Measurements from ENCODE around the gene DPYD. TPM values are rescaled to one million over a fixed set of nuclear protein-coding genes. Genes with fewer than 3 reads are reported as not detected.

The DPYD gene
- total RNA-seq, 1 experiment from 2014 or later: 0.46 TPM

DNA sequence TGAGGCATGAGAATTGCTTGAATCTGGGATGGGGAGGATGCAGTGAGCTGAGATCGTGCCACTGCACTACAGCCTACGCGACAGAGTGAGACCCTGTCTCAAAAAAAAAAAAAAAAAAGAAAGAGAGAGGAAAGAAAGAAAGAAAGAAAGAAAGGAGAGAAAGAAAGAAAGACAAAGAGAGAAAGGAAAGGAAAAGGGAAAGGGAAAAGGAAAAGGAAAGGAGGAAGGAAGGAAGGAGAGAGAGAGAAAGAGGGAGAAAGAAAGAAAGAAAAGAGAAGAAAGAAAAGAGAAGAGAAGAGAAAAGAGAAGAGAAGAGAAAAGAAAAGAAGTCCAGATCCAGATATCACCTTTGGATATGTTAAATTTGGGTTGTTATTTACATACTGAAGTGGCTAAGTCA, 106.0 kb downstream of the DPYD start:
- ChIA-PET POLR2A (interaction anchor here (0.5 kb wide), 1 partner anchor 210 kb away, joined by 3 read pairs; no protein-coding TSS in a partner anchor), CTCF (no interaction called here)
- Mint-ChIP-seq H3K27me3 (ENCODE audit: low read depth) (peaks cover 2% of the 10 kb centered on the region), H3K4me1 (peaks cover 11% of the 10 kb centered on the region), H3K36me3 (no peaks in the 10 kb centered on the region), H3K4me3 (no peak overlapping the region), H3K9me3 (peaks cover 4% of the 10 kb centered on the region; the same call in 1 of the 2 replicates), H3K27ac (no peak overlapping the region)
- TF ChIP-seq SMAD4 (CRISPR knock-in tag; IDR thresholded peaks at IDR 0.05) (no peak), IRF2 (CRISPR knock-in tag; IDR thresholded peaks at IDR 0.05; ENCODE audit: borderline replicate concordance, low read depth) (no peak), ESRRA (CRISPR knock-in tag; IDR thresholded peaks at IDR 0.05; ENCODE audit: borderline replicate concordance) (no peak), GABPB1 (CRISPR knock-in tag; IDR thresholded peaks at IDR 0.05) (no peak)
- TF ChIP-seq, protein P1, sequence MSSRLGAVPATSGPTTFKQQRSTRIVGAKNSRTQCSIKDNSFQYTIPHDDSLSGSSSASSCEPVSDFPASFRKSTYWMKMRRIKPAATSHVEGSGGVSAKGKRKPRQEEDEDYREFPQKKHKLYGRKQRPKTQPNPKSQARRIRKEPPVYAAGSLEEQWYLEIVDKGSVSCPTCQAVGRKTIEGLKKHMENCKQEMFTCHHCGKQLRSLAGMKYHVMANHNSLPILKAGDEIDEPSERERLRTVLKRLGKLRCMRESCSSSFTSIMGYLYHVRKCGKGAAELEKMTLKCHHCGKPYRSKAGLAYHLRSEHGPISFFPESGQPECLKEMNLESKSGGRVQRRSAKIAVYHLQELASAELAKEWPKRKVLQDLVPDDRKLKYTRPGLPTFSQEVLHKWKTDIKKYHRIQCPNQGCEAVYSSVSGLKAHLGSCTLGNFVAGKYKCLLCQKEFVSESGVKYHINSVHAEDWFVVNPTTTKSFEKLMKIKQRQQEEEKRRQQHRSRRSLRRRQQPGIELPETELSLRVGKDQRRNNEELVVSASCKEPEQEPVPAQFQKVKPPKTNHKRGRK (CRISPR knock-in tag; IDR thresholded peaks at IDR 0.05; ENCODE audit: borderline replicate concordance): 0 out of 2 replicates have a peak, but pooled peaks have one; percentile 53
- no peak for ATAC-seq
- no peak for DNase-seq (ENCODE audit: low spot score)

DNA sequence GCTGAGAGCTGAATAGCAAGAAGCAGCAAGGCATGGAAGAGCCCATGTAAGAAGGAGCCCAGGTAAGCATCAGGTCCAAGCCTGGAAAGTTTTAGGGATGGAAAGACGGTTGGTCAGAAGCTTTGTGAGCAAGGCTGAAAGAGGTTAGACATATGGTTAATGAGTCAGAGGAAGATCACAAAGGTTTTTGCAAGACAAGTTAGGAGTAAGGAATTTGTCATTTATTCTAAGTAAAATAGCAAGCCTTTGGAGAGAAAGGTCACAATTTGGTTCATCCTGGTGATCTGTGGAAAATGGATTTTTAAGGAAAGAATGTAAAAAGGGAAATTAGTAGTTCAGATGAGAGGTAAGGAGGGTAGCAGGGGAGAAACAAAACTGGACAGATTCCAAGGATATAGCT, 106.7 kb downstream of the DPYD start:
- Mint-ChIP-seq H3K27ac (no peak overlapping the region), H3K4me1 (peaks cover 11% of the 10 kb centered on the region), H3K27me3 (ENCODE audit: low read depth) (peaks cover 2% of the 10 kb centered on the region), H3K4me3 (no peak overlapping the region), H3K9me3 (peaks cover 9% of the 10 kb centered on the region), H3K36me3 (no peaks in the 10 kb centered on the region)
- ChIA-PET POLR2A (interaction anchor here (0.8 kb wide), 1 partner anchor 18 kb away, joined by 3 read pairs; no protein-coding TSS in a partner anchor), CTCF (interaction anchor here (0.7 kb wide), 1 partner anchor 570 kb away, joined by 4 read pairs; no protein-coding TSS in a partner anchor)
- no peak for ATAC-seq
- TF ChIP-seq, protein P2, sequence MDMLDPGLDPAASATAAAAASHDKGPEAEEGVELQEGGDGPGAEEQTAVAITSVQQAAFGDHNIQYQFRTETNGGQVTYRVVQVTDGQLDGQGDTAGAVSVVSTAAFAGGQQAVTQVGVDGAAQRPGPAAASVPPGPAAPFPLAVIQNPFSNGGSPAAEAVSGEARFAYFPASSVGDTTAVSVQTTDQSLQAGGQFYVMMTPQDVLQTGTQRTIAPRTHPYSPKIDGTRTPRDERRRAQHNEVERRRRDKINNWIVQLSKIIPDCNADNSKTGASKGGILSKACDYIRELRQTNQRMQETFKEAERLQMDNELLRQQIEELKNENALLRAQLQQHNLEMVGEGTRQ (CRISPR knock-in tag; IDR thresholded peaks at IDR 0.05): no peak
- TF ChIP-seq SMAD3 (CRISPR knock-in tag; IDR thresholded peaks at IDR 0.05; ENCODE audit: borderline replicate concordance) (no peak), ZNF121 (CRISPR knock-in tag; IDR thresholded peaks at IDR 0.05) (no peak), ZBTB21 (CRISPR knock-in tag; IDR thresholded peaks at IDR 0.05; ENCODE audit: borderline replicate concordance) (no peak), ZNF232 (CRISPR knock-in tag; IDR thresholded peaks at IDR 0.05) (no peak), RORB (CRISPR knock-in tag; IDR thresholded peaks at IDR 0.05) (no peak), OVOL2 (CRISPR knock-in tag; IDR thresholded peaks at IDR 0.05; ENCODE audit: borderline replicate concordance) (no peak)
- DNase-seq (ENCODE audit: low spot score): no peak

DNA sequence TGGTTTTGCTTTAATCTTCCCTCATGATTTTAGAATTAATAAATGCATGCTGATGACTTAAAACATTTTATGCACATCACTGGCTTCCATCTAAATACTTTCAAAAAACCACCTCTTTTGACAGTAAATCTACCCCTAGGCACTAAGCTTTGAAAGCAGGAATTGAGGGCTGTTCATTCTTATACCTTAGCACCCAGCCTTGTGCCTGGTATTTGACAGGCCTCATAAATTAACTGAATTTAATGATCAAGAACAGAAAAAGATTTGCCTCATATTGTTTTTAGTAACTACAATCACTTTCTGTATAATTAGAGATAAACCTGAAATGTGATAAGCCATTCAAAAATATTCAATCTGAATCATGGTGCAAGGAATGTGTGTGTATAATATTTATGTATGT, 108.8 kb downstream of the DPYD start:
- Mint-ChIP-seq H3K9me3 (peaks cover 9% of the 10 kb centered on the region), H3K27ac (no peak overlapping the region), H3K36me3 (no peaks in the 10 kb centered on the region), H3K4me3 (no peak overlapping the region), H3K4me1 (peaks cover 11% of the 10 kb centered on the region), H3K27me3 (ENCODE audit: low read depth) (peaks cover 2% of the 10 kb centered on the region)
- CTCF ChIA-PET: no interaction called here
- POLR2A ChIA-PET: no interaction called here
- DNase-seq (ENCODE audit: low spot score) (no peak), ATAC-seq (no peak)
- TF ChIP-seq JAZF1 (CRISPR knock-in tag; IDR thresholded peaks at IDR 0.05) (no peak), CREB1 (CRISPR knock-in tag; IDR thresholded peaks at IDR 0.05) (no peak), SMAD4 (CRISPR knock-in tag; IDR thresholded peaks at IDR 0.05) (no peak), RELA (CRISPR knock-in tag; IDR thresholded peaks at IDR 0.05; ENCODE audit: borderline replicate concordance) (no peak), HMGA2 (CRISPR knock-in tag; IDR thresholded peaks at IDR 0.05) (no peak), OVOL2 (CRISPR knock-in tag; IDR thresholded peaks at IDR 0.05; ENCODE audit: borderline replicate concordance) (no peak), SMAD3 (CRISPR knock-in tag; IDR thresholded peaks at IDR 0.05; ENCODE audit: borderline replicate concordance) (no peak), TCF7 (CRISPR knock-in tag; IDR thresholded peaks at IDR 0.05; ENCODE audit: low read depth) (no peak), MYBL2 (CRISPR knock-in tag; IDR thresholded peaks at IDR 0.05) (no peak), CBFB (CRISPR knock-in tag; IDR thresholded peaks at IDR 0.05; ENCODE audit: low read depth) (no peak), NFATC4 (CRISPR knock-in tag; IDR thresholded peaks at IDR 0.05) (no peak), IRF2 (CRISPR knock-in tag; IDR thresholded peaks at IDR 0.05; ENCODE audit: borderline replicate concordance, low read depth) (no peak)
- TF ChIP-seq, protein P3, sequence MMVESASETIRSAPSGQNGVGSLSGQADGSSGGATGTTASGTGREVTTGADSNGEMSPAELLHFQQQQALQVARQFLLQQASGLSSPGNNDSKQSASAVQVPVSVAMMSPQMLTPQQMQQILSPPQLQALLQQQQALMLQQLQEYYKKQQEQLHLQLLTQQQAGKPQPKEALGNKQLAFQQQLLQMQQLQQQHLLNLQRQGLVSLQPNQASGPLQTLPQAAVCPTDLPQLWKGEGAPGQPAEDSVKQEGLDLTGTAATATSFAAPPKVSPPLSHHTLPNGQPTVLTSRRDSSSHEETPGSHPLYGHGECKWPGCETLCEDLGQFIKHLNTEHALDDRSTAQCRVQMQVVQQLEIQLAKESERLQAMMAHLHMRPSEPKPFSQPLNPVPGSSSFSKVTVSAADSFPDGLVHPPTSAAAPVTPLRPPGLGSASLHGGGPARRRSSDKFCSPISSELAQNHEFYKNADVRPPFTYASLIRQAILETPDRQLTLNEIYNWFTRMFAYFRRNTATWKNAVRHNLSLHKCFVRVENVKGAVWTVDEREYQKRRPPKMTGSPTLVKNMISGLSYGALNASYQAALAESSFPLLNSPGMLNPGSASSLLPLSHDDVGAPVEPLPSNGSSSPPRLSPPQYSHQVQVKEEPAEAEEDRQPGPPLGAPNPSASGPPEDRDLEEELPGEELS (CRISPR knock-in tag; IDR thresholded peaks at IDR 0.05): no peak
- TF ChIP-seq, protein P4, sequence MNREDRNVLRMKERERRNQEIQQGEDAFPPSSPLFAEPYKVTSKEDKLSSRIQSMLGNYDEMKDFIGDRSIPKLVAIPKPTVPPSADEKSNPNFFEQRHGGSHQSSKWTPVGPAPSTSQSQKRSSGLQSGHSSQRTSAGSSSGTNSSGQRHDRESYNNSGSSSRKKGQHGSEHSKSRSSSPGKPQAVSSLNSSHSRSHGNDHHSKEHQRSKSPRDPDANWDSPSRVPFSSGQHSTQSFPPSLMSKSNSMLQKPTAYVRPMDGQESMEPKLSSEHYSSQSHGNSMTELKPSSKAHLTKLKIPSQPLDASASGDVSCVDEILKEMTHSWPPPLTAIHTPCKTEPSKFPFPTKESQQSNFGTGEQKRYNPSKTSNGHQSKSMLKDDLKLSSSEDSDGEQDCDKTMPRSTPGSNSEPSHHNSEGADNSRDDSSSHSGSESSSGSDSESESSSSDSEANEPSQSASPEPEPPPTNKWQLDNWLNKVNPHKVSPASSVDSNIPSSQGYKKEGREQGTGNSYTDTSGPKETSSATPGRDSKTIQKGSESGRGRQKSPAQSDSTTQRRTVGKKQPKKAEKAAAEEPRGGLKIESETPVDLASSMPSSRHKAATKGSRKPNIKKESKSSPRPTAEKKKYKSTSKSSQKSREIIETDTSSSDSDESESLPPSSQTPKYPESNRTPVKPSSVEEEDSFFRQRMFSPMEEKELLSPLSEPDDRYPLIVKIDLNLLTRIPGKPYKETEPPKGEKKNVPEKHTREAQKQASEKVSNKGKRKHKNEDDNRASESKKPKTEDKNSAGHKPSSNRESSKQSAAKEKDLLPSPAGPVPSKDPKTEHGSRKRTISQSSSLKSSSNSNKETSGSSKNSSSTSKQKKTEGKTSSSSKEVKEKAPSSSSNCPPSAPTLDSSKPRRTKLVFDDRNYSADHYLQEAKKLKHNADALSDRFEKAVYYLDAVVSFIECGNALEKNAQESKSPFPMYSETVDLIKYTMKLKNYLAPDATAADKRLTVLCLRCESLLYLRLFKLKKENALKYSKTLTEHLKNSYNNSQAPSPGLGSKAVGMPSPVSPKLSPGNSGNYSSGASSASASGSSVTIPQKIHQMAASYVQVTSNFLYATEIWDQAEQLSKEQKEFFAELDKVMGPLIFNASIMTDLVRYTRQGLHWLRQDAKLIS (CRISPR knock-in tag; IDR thresholded peaks at IDR 0.05; ENCODE audit: borderline replicate concordance): no peak
- TF ChIP-seq, protein P5, sequence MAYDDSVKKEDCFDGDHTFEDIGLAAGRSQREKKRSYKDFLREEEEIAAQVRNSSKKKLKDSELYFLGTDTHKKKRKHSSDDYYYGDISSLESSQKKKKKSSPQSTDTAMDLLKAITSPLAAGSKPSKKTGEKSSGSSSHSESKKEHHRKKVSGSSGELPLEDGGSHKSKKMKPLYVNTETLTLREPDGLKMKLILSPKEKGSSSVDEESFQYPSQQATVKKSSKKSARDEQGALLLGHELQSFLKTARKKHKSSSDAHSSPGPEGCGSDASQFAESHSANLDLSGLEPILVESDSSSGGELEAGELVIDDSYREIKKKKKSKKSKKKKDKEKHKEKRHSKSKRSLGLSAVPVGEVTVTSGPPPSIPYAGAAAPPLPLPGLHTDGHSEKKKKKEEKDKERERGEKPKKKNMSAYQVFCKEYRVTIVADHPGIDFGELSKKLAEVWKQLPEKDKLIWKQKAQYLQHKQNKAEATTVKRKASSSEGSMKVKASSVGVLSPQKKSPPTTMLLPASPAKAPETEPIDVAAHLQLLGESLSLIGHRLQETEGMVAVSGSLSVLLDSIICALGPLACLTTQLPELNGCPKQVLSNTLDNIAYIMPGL (CRISPR knock-in tag; IDR thresholded peaks at IDR 0.05): no peak

Data from WTC11 (cell line).